HepG2 (cell line): ENCODE results near the gene SGCB. TPM values are rescaled to one million over a fixed set of nuclear protein-coding genes. Genes with fewer than 3 reads are reported as not detected.

Source experiments
- ATAC-seq: fragments of 200-7000 bp; cut with Tn5 transposase; 3 replicates; pipeline ENCODE4 v1.9.1; 2020; ENCODE audit warnings: mild to moderate bottlenecking, moderate library complexity
- BruUV-seq: library from RNA; stranded (reverse); fragments of 400-500 nt; replicated peaks from 2 replicates; lab custom pipeline; 2021; lab: Mats Ljungman, UMichigan
- CTCF ChIA-PET: fragments of 300-600 bp; formaldehyde crosslinking; extraction: SDS; loops from one replicate; lab custom pipeline; 2021; ENCODE audit warnings: low total read pairs, inconsistent platforms, low intra/inter-chr PET ratio; lab: Yijun Ruan, JAX
- POLR2A ChIA-PET: fragments of 350-600 bp; sonication (Branson Sonifier 250); formaldehyde crosslinking; loops from one replicate; lab custom pipeline; 2020; ENCODE audit warnings: antibody characterized with exemption, inconsistent platforms; lab: Yijun Ruan, JAX
- DNase-seq: peaks from one replicate; pipeline ENCODE4 v3.0.0-alpha.2; 2015; ENCODE audit warnings: low spot score
- FAIRE-seq: peaks from 3 replicates; lab custom pipeline; 2011; peaks lifted over from hg19 to GRCh38; lab: Jason Lieb, UNC
- H2AFZ ChIP-seq: one replicate; pipeline ENCODE4 v1.6.1; 2011; ENCODE audit warnings: low read length, inconsistent platforms
- H3K27ac ChIP-seq: fragments of 300-600 bp; 3 replicates; pipeline ENCODE4 v1.8.0; 2011; ENCODE audit warnings: mixed run types, mild to moderate bottlenecking, mixed read lengths, low read length, inconsistent platforms; ENCODE audit not compliant: insufficient read depth; ENCODE audit errors: extremely low read length
- H3K27me3 ChIP-seq, 2 experiments: fragments of 200-600 bp in 1 of 2; 2 replicates in 1 of 2; 3 replicates in 1 of 2; pipeline versions ENCODE4 v1.6.0 to v1.8.0; 2011; ENCODE audit warnings: low read length in 2 of 2, mild to moderate bottlenecking in 2 of 2, moderate library complexity in 2 of 2, inconsistent platforms in 1 of 2; ENCODE audit not compliant: insufficient read depth in 2 of 2, control insufficient read depth in 1 of 2
- H3K36me3 ChIP-seq, 2 experiments: fragments of 200-600 bp in 1 of 2; replicated peaks in 1 of 2; 2 replicates in 1 of 2; 3 replicates in 1 of 2; pipeline versions ENCODE4 v1.5.1 to v1.8.0; 2011; ENCODE audit warnings: low read length in 2 of 2, inconsistent platforms in 1 of 2; ENCODE audit not compliant: insufficient read depth in 2 of 2, control insufficient read depth in 1 of 2
- H3K4me1 ChIP-seq: 2 replicates; pipeline ENCODE4 v1.5.1; 2012; ENCODE audit warnings: low read length, inconsistent platforms; ENCODE audit not compliant: insufficient read depth
- H3K4me2 ChIP-seq: 2 replicates; pipeline ENCODE4 v1.6.0; 2011; ENCODE audit warnings: low read depth, low read length, inconsistent platforms
- H3K4me3 ChIP-seq, 3 experiments: fragments of 200-600 bp in 1 of 3; sonication (generic), shearing (Covaris generic) in 1 of 3; replicated peaks in 1 of 3; 2 replicates each; pipeline ENCODE4 v1.5.1; 2011 to 2016; ENCODE audit warnings: low read length in 3 of 3, inconsistent platforms in 2 of 3, low read depth in 2 of 3, mild to moderate bottlenecking in 2 of 3, control low read depth in 1 of 3, mixed read lengths in 1 of 3; ENCODE audit not compliant: insufficient read depth in 1 of 3
- H3K79me2 ChIP-seq: one replicate; pipeline ENCODE4 v1.6.1; 2011; ENCODE audit warnings: low read length, inconsistent platforms; ENCODE audit not compliant: insufficient read depth
- H3K9ac ChIP-seq: 2 replicates; pipeline ENCODE4 v1.6.0; 2011; ENCODE audit warnings: mild to moderate bottlenecking, low read depth, low read length, inconsistent platforms; ENCODE audit not compliant: insufficient read depth
- H3K9me3 ChIP-seq: 2 replicates; pipeline ENCODE4 v1.5.1; 2012; ENCODE audit warnings: mild to moderate bottlenecking, low read length
- H4K20me1 ChIP-seq: 2 replicates; pipeline ENCODE4 v1.6.0; 2011; ENCODE audit warnings: inconsistent platforms, mild to moderate bottlenecking, low read length, moderate library complexity; ENCODE audit not compliant: insufficient read depth
- E2F2 ChIP-seq: sonication (generic); formaldehyde crosslinking; IDR thresholded peaks from 2 replicates; pipeline ENCODE4 v1.4.0; 2020; ENCODE audit warnings: missing genetic modification reagents, borderline replicate concordance
- HCFC1 ChIP-seq: fragments of 150-350 bp; IDR thresholded peaks from 2 replicates; pipeline ENCODE4 v1.6.1; 2014; ENCODE audit warnings: low read depth, low read length
- IKZF4 ChIP-seq: sonication (generic); formaldehyde crosslinking; IDR thresholded peaks from 2 replicates; pipeline ENCODE4 v1.5.1; 2020; ENCODE audit warnings: borderline replicate concordance, mild to moderate bottlenecking, low read depth, missing genetic modification reagents; ENCODE audit errors: not compliant biosample characterization
- KLF9 ChIP-seq: IDR thresholded peaks from 2 replicates; pipeline ENCODE4 v1.6.1; 2016; ENCODE audit warnings: low read depth
- MTERF4 ChIP-seq: sonication (generic); formaldehyde crosslinking; IDR thresholded peaks from 2 replicates; pipeline ENCODE4 v1.8.0; 2023; ENCODE audit warnings: mild to moderate bottlenecking, missing genetic modification reagents
- POLR2G ChIP-seq: fragments of 200-400 bp; formaldehyde crosslinking; IDR thresholded peaks from 2 replicates; pipeline ENCODE4 v1.6.1; 2018; ENCODE audit warnings: mild to moderate bottlenecking, low read depth, low read length, moderate library complexity
- RAD21 ChIP-seq: fragments of 450-650 bp; formaldehyde crosslinking; IDR thresholded peaks from 2 replicates; pipeline ENCODE4 v1.5.0; 2020; ENCODE audit warnings: mild to moderate bottlenecking
- REXO4 ChIP-seq: sonication (generic); formaldehyde crosslinking; IDR thresholded peaks from 2 replicates; pipeline ENCODE4 v1.8.0; 2022; ENCODE audit warnings: missing genetic modification reagents, mild to moderate bottlenecking, borderline replicate concordance
- SIN3B ChIP-seq: fragments of 150-350 bp; IDR thresholded peaks from 2 replicates; pipeline ENCODE4 v1.6.1; 2014; ENCODE audit warnings: low read length
- SP5 ChIP-seq: IDR thresholded peaks from 2 replicates; pipeline ENCODE4 v1.6.1; 2016; ENCODE audit warnings: low read depth, borderline replicate concordance
- ZBTB44 ChIP-seq: sonication (generic); formaldehyde crosslinking; IDR thresholded peaks from 2 replicates; pipeline ENCODE4 v1.4.0; 2020; ENCODE audit warnings: missing genetic modification reagents
- ZNF143 ChIP-seq: sonication (generic); formaldehyde crosslinking; IDR thresholded peaks from 2 replicates; pipeline ENCODE4 v1.4.0; 2020; ENCODE audit warnings: missing genetic modification reagents
- ZNF317 ChIP-seq: sonication (generic); formaldehyde crosslinking; IDR thresholded peaks from 2 replicates; pipeline ENCODE4 v1.5.0; 2020; ENCODE audit warnings: mild to moderate bottlenecking, missing genetic modification reagents
- ZNF577 ChIP-seq: sonication (generic); formaldehyde crosslinking; IDR thresholded peaks from 2 replicates; pipeline ENCODE4 v1.4.0; 2020; ENCODE audit warnings: mild to moderate bottlenecking, low read depth, missing genetic modification reagents, borderline replicate concordance
- ZNF639 ChIP-seq: conservative IDR thresholded peaks from 2 replicates; pipeline ENCODE4 v1.6.1; 2018; ENCODE audit warnings: missing genetic modification reagents
- ZXDC ChIP-seq: sonication (generic); formaldehyde crosslinking; IDR thresholded peaks from 2 replicates; pipeline ENCODE4 v1.5.0; 2020; ENCODE audit warnings: mild to moderate bottlenecking, missing genetic modification reagents
- whole genome bisulfite sequencing: methylation state at CpG from one replicate; pipeline ENCODE4 v1.1.6; 2017; ENCODE audit warnings: low lambda C conversion rate; 5-methylcytosine and 5-hydroxymethylcytosine counted together
- in situ Hi-C: cut with HindIII; loops from 2 replicates; pipeline ENCODE4 v1.10.0; 2017; ENCODE audit warnings: low pct_unique_long_range_greater_than_20kb; ENCODE audit not compliant: extremely low pct_ligation_motif_present
- intact Hi-C: fragments of 100-400 bp; cut with micrococcal nuclease; formaldehyde crosslinking; loops from one replicate; pipeline ENCODE4 v1.10.0; 2022; ENCODE audit not compliant: unreplicated experiment
- polyA plus RNA-seq, 8 experiments: library from polyadenylated mRNA; depleted of rRNA in 3 of 8; stranded (reverse) in 7 of 8; unstranded in 1 of 8; fragments of >200 nt; fragmentation: Illumina TruSeq in 4 of 8; extraction: Trizol in 4 of 8; gene quantifications; 2 replicates each; pipeline versions ENCODE4 v1.2.1 to v1.2.3, GENCODE V29; 2011 to 2016; ENCODE audit warnings: low read depth in 4 of 8, missing spikeins in 1 of 8, mixed read lengths in 1 of 8; ENCODE audit not compliant: insufficient read depth in 1 of 8
- total RNA-seq, 5 experiments: library from RNA; depleted of rRNA; stranded (reverse); fragments of >200 nt; fragmentation: Illumina TruSeq; extraction: Trizol; gene quantifications; 2 replicates each; pipeline ENCODE4 v1.2.3, GENCODE V29; 2016; ENCODE audit warnings: low read depth in 1 of 5

The SGCB gene
- total and polyA plus RNA-seq, 2 of the 13 experiments (the other 11 are each of a cell fraction or from before 2014, with no cell fraction given), result 2.2 to 4.8 TPM

GRCh38 chr4:51997647-51998046 lies 40.5 kb downstream of the SGCB start (continued):
- no peak for TF ChIP-seq ZXDC (CRISPR knock-in tag)

- no peaks in the 10 kb centered on the region for H3K36me3 ChIP-seq
- H3K27me3 ChIP-seq, result no peaks in the 10 kb centered on the region
- H3K79me2 ChIP-seq, result no peaks in the 10 kb centered on the region
- in situ Hi-C loops (no loop called here), intact Hi-C loops (no loop called here)
- ChIA-PET POLR2A (no interaction called here), CTCF (no interaction called here)
- BruUV-seq, result no TSS peak
- no peak overlapping the region for H2AFZ ChIP-seq
- ATAC-seq (no peak), FAIRE-seq (no peak), DNase-seq (no peak)
- no peak overlapping the region for H3K9ac ChIP-seq
- 75% methylated on average over 19 of the region's 20 CpGs for WGBS
- no peaks in the 10 kb centered on the region for H4K20me1 ChIP-seq
- TF ChIP-seq ZNF317 (no peak), MTERF4 (CRISPR knock-in tag) (no peak), POLR2G (no peak), RAD21 (CRISPR knock-in tag) (no peak), ZNF577 (no peak), SIN3B (no peak), KLF9 (CRISPR knock-in tag) (no peak), SP5 (CRISPR knock-in tag) (no peak), E2F2 (CRISPR knock-in tag) (no peak), REXO4 (CRISPR knock-in tag) (no peak), HCFC1 (no peak), ZNF143 (CRISPR knock-in tag) (no peak), ZNF639 (CRISPR knock-in tag) (no peak), ZBTB44 (CRISPR knock-in tag) (no peak), IKZF4 (CRISPR knock-in tag) (no peak)
- no peak overlapping the region for H3K27ac ChIP-seq
- no peaks in the 10 kb centered on the region for H3K9me3 ChIP-seq
- H3K4me1 ChIP-seq, result no peaks in the 10 kb centered on the region
- H3K4me2 ChIP-seq, result no peak overlapping the region
- H3K4me3 ChIP-seq, result no peak overlapping the region
Measured at GRCh38 chr4:51995647-51996220, 42.4 kb downstream of the SGCB start.
